K562 (cell line): ENCODE results near the gene ALDH1A2. TPM values are rescaled to one million over a fixed set of nuclear protein-coding genes. Genes with fewer than 3 reads are reported as not detected.

Experiments
- RFX5 ChIP-seq: IDR thresholded peaks from 2 replicates; pipeline ENCODE4 v1.6.1; 2011; ENCODE audit warnings: low read depth, mild to moderate bottlenecking, improper control_type of control experiment, low read length
- STAG1 ChIP-seq: sonication (generic); formaldehyde crosslinking; IDR thresholded peaks from 2 replicates; pipeline ENCODE4 v1.5.0; 2020; ENCODE audit warnings: missing genetic modification reagents, borderline replicate concordance
- polyA plus RNA-seq, 8 experiments: library from polyadenylated mRNA; depleted of rRNA in 4 of 8; stranded (reverse) in 5 of 8; unstranded in 3 of 8; fragments of >200 nt; fragmentation: Nextera tagmentation in 2 of 8; fragmentation: Illumina TruSeq in 1 of 8; extraction: Ambion mirVana in 2 of 8; extraction: Trizol in 1 of 8; gene quantifications; 2 replicates each; pipeline versions ENCODE4 v1.2.1 to v1.2.3, GENCODE V29; 2011 to 2014; ENCODE audit warnings: inconsistent platforms in 1 of 8, missing spikeins in 1 of 8
- total RNA-seq, 7 experiments: library from RNA; depleted of rRNA in 6 of 7; stranded (reverse); fragments of >200 nt in 6 of 7; fragmentation: Illumina TruSeq in 2 of 7; extraction: Trizol in 2 of 7; gene quantifications; 2 replicates each; pipeline versions ENCODE4 v1.2.1 to v1.2.3, GENCODE V29; 2011 to 2021; ENCODE audit warnings: low replicate concordance in 1 of 7
- TF ChIP-seq, protein P1 (sequence below): fragments of 250-450 bp; sonication (Bioruptor Pico); IDR thresholded peaks from 2 replicates; pipeline ENCODE4 v1.4.0; 2020; ENCODE audit warnings: mild to moderate bottlenecking
- TF ChIP-seq, protein P2 (sequence below): fragments of 150-350 bp; conservative IDR thresholded peaks from 2 replicates; pipeline ENCODE4 v1.6.1; 2014; ENCODE audit warnings: low read length
- TF ChIP-seq, protein P3 (sequence below): fragments of 450-650 bp; IDR thresholded peaks from 2 replicates; pipeline ENCODE4 v1.6.1; 2016; ENCODE audit warnings: mild to moderate bottlenecking

Gene ALDH1A2
- total and polyA plus RNA-seq, 9 of the 15 experiments (the other 6 are each of a cell fraction or from before 2014, with no cell fraction given) = 115 to 393 (median 333) TPM

DNA sequence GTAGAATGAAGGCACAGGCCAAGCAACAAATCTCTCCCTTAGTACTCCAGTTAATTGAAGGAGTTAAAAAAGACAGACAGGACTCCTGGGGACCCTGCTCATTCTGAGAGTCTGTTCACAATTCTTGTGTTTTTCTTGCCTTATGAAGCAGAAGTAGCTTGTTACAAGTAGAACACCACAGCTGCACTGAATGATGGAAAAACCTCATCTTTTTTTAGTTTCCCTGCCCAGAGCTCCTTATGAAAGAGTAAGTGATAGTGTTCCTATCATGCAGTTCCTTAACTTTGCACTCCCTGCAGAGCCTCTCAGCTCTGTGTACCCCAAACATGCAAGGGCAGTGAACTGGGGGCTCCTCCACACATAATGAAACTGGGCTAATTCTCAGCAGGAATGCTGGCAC is 95.5 kb downstream of the ALDH1A2 start (continued):
- TF ChIP-seq, protein P1, sequence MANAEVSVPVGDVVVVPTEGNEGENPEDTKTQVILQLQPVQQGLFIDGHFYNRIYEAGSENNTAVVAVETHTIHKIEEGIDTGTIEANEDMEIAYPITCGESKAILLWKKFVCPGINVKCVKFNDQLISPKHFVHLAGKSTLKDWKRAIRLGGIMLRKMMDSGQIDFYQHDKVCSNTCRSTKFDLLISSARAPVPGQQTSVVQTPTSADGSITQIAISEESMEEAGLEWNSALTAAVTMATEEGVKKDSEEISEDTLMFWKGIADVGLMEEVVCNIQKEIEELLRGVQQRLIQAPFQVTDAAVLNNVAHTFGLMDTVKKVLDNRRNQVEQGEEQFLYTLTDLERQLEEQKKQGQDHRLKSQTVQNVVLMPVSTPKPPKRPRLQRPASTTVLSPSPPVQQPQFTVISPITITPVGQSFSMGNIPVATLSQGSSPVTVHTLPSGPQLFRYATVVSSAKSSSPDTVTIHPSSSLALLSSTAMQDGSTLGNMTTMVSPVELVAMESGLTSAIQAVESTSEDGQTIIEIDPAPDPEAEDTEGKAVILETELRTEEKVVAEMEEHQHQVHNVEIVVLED (CRISPR knock-in tag) = no peak
- TF ChIP-seq, protein P2, sequence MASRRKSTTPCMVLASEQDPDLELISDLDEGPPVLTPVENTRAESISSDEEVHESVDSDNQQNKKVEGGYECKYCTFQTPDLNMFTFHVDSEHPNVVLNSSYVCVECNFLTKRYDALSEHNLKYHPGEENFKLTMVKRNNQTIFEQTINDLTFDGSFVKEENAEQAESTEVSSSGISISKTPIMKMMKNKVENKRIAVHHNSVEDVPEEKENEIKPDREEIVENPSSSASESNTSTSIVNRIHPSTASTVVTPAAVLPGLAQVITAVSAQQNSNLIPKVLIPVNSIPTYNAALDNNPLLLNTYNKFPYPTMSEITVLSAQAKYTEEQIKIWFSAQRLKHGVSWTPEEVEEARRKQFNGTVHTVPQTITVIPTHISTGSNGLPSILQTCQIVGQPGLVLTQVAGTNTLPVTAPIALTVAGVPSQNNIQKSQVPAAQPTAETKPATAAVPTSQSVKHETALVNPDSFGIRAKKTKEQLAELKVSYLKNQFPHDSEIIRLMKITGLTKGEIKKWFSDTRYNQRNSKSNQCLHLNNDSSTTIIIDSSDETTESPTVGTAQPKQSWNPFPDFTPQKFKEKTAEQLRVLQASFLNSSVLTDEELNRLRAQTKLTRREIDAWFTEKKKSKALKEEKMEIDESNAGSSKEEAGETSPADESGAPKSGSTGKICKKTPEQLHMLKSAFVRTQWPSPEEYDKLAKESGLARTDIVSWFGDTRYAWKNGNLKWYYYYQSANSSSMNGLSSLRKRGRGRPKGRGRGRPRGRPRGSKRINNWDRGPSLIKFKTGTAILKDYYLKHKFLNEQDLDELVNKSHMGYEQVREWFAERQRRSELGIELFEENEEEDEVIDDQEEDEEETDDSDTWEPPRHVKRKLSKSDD = no peak
- TF ChIP-seq RFX5 (no peak), STAG1 (CRISPR knock-in tag) (no peak)
- TF ChIP-seq, protein P3, sequence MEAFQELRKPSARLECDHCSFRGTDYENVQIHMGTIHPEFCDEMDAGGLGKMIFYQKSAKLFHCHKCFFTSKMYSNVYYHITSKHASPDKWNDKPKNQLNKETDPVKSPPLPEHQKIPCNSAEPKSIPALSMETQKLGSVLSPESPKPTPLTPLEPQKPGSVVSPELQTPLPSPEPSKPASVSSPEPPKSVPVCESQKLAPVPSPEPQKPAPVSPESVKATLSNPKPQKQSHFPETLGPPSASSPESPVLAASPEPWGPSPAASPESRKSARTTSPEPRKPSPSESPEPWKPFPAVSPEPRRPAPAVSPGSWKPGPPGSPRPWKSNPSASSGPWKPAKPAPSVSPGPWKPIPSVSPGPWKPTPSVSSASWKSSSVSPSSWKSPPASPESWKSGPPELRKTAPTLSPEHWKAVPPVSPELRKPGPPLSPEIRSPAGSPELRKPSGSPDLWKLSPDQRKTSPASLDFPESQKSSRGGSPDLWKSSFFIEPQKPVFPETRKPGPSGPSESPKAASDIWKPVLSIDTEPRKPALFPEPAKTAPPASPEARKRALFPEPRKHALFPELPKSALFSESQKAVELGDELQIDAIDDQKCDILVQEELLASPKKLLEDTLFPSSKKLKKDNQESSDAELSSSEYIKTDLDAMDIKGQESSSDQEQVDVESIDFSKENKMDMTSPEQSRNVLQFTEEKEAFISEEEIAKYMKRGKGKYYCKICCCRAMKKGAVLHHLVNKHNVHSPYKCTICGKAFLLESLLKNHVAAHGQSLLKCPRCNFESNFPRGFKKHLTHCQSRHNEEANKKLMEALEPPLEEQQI = no peak
